Breast epithelium (tissue), 3 donors: ENCODE results near the gene KRTAP10-5.

Source experiments
- CTCF ChIP-seq, 3 donors: fragments of 450-650 bp; IDR thresholded peaks; one replicate each; pipeline ENCODE4 v1.5.1; 2016 to 2017; ENCODE audit warnings: antibody characterized with exemption in 3 of 3, mild to moderate bottlenecking in 3 of 3, moderate library complexity in 3 of 3
- POLR2A ChIP-seq: fragments of 450-650 bp; IDR thresholded peaks from one replicate; pipeline ENCODE4 v1.6.1; 2016; ENCODE audit warnings: antibody characterized with exemption, mild to moderate bottlenecking, moderate library complexity
- POLR2AphosphoS5 ChIP-seq, 3 donors: sonication (generic); formaldehyde crosslinking; IDR thresholded peaks; one replicate each; pipeline ENCODE4 v1.6.1; 2017; ENCODE audit warnings: antibody characterized with exemption in 3 of 3

- TF ChIP-seq POLR2AphosphoS5 (IDR thresholded peaks at IDR 0.05) (no peak), CTCF (IDR thresholded peaks at IDR 0.05) (no peak), POLR2A (no peak)
Observed at GRCh38 chr21:44574457-44575306, 5.7 kb downstream of the KRTAP10-5 start.
